Ishikawa (cell line): ENCODE measurements around the gene SLC29A1.

Source experiments
- CEBPB ChIP-seq: IDR thresholded peaks from 2 replicates; pipeline ENCODE4 v1.6.1; 2012
- CREB1 ChIP-seq: IDR thresholded peaks from 2 replicates; pipeline ENCODE4 v1.6.1; 2012; ENCODE audit warnings: low read depth
- EGR1 ChIP-seq: IDR thresholded peaks from 2 replicates; pipeline ENCODE4 v1.6.1; 2012
- EP300 ChIP-seq: IDR thresholded peaks from 2 replicates; pipeline ENCODE4 v1.6.1; 2012; ENCODE audit warnings: borderline replicate concordance
- FOXM1 ChIP-seq: IDR thresholded peaks from 2 replicates; pipeline ENCODE4 v1.6.1; 2012; ENCODE audit warnings: low read depth, borderline replicate concordance
- NFIC ChIP-seq: IDR thresholded peaks from 2 replicates; pipeline ENCODE4 v1.6.1; 2012
- RAD21 ChIP-seq: IDR thresholded peaks from 2 replicates; pipeline ENCODE4 v1.6.1; 2012; ENCODE audit warnings: low read depth
- REST ChIP-seq: IDR thresholded peaks from 2 replicates; pipeline ENCODE4 v1.6.1; 2012; ENCODE audit warnings: low read depth, mild to moderate bottlenecking
- TAF1 ChIP-seq: IDR thresholded peaks from 2 replicates; pipeline ENCODE4 v1.6.1; 2012; ENCODE audit warnings: low read depth, mild to moderate bottlenecking
- TEAD4 ChIP-seq: IDR thresholded peaks from 2 replicates; pipeline ENCODE4 v1.6.1; 2012
- YY1 ChIP-seq: IDR thresholded peaks from 2 replicates; pipeline ENCODE4 v1.6.1; 2012; ENCODE audit warnings: low read depth
- ZBTB7A ChIP-seq: IDR thresholded peaks from 2 replicates; pipeline ENCODE4 v1.6.1; 2012; ENCODE audit warnings: low read depth
- TF ChIP-seq, protein P1 (sequence below): IDR thresholded peaks from 2 replicates; pipeline ENCODE4 v1.6.1; 2012

GRCh38 chr6:44199883-44200282 is 23.5 kb upstream of the SLC29A1 start:
- TF ChIP-seq CREB1 (no peak), EP300 (no peak), CEBPB (no peak), YY1 (no peak), EGR1 (no peak), TAF1 (no peak), REST (no peak), TEAD4 (no peak), ZBTB7A (no peak), FOXM1 (no peak), RAD21 (no peak), NFIC (no peak)
- TF ChIP-seq, protein P1, sequence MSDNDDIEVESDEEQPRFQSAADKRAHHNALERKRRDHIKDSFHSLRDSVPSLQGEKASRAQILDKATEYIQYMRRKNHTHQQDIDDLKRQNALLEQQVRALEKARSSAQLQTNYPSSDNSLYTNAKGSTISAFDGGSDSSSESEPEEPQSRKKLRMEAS: no peak
